ENCODE results near the gene ROMO1.
"Not testable (repeated sequence)": the region's sequence is repeated elsewhere in the genome, so short reads cannot be mapped to it uniquely, and the experiment has no call there.

Gene ROMO1

DNA sequence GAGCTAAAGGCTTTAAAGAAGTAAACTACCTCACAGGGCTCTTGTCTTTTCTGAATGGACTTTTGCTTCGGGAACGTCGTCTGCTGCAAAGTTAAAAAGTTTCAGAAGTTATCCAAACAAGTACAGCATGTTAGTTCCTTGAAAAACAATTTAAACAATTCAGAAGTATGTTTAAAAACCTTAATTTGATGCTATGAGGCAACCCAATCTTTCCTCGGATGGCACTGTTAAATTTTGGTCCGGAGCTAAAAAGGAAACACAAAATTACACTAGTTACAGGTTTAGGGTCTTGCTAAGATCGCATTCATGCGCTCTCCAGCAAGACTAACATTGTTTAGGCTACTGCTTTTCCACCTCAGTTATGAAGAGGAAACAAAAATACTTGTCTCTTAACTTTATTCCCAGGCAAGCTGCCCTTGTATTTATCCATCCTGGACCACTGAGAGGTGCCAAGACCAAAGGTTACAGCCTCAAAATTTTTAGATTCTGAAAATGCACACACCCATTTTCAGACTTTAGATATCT, 30.1 kb downstream of the ROMO1 start:
- in situ Hi-C loops (cut with HindIII; ENCODE audit: low sequenced_read_pairs): no loop called here

DNA sequence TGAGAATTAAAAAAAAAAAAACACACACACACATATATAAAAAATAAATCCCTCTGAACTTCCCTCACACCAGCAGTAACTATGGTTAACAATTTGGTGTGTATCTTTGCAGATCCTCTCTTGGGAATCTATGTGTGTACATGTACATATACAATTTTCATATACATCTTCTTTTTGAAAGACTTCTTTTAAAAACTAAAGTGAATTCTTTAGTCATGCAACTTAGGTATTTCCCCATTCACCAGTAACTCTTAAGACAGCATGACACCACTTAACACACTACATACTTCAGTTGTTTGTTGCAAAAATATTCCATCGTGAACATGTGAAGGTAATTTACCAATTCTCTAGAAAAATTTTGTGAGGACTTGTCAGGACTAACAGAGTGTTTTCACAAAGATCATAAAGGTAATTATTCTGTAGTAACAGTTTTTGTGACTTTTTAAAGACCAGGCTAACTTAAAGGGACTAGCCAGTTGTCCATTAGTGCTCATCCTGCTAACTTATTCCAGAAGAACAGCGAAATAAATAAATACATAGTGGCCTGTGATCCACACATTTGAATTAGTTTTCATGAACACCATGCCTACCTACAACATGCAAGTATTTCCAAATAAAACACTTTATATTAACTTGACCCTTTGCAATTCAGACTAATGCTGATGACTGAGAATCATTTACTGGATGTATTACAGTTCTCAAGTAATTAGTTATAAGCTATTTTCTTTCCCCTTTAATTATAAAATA, 30.8 kb downstream of the ROMO1 start:
- in situ Hi-C loops (cut with HindIII; ENCODE audit: low sequenced_read_pairs): no loop called here

DNA sequence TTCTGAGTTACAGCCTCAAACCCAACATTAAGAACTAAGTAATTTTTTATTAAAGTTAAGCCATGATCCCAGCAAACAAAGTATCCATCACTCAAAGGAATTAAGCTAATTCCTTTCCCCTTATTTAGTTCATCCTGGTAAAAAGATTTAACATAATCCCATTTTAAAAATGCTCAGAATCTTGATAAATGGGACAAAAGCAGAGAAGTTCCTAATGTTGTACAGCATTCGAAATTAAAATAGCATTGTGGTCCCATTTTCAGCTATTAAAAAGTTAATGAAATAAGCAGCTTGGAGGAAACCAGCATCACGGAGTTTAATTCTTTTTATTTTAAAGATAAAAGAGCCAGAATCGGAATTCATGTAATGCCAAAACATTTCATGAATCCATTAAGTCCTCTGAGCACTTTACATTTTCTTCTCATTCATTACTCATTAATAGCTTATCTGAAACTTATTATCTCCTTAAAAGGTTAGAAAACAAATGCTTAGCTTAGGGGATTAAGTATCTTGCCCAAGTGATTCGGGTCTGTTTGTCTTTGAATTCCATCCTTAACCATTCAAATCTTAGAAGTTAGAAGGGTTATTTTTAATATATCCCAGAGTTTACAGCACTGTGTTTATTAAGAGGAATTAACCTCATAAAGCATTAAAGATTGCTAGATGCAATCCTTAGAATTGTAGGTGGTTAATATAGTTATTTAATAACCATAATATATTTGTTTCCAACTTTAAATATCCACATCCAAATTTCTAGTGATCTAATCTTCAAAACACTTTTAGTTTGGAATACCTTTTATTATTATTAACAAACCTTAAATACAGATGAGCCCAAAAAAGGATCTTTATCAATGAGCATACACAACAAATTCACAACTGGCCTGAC, 31.6 kb downstream of the ROMO1 start:
- in situ Hi-C loops (cut with HindIII; ENCODE audit: low sequenced_read_pairs): no loop called here

DNA sequence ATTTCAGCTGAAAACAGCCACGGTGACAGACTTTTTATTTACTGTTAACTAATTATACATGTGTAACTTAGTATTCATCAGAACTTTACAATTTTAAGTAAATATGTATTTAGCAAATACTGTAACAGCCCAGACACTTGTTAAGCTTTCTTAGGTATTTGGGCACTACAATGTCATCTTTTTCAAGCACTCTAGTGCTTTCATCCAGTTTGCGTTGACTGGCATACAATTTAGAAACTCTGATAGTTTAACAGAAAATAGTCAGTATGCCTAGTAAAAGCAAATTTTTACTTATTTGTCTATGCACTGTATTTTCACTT, 32.2 kb downstream of the ROMO1 start:
- in situ Hi-C loops (cut with HindIII; ENCODE audit: low sequenced_read_pairs): no loop called here

DNA sequence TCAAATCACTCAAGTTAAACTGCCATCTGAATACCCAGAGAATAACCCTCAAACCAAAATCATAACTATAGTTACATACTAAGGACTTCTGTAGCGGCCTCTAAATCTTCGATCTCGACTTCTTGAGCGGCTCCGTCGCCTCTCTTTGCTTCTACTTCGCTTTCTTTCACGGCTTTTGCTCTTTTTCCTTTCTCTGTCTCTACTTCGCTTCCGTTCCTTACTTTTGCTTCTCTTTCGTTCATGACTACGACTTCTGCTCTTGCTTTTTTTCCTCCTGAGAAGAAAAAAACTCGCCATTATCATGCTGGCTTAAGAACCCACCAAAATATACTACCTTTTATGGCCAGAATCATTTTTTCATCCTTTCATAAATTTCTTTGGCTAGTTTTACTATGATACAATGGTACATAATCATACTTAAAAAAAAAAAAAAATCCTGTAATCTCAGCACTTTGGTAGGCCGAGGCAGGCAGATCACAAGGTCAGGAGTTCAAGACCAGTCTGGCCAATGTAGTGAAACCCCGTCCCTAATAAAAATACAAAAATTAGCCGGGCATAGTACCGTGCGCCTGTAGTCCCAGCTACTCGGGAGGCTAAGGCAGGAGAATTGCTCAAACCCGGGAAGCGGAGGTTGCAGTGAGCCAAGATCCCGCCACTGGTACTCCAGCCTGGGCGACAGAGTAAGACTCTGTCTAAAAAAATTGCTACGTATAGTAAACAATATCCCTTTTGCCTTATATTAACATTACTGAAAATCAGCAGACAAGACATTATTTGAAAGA, 32.8 kb downstream of the ROMO1 start:
- in situ Hi-C loops (cut with HindIII; ENCODE audit: low sequenced_read_pairs): no loop called here

DNA sequence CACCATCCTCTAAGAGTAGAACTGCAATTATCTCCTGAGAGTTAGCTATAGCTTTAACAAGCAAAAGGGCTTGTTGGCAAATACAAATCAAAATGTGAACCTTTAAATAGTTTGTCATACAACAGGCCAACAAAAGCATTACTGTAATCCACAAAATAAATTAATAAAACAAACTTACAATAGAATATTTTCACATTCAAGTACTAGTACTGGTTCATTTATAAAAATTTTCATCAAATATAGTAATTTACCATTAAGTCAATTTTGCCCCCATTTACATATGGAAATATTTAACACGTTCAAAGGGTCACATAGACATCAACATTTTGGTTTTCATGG, 33.4 kb downstream of the ROMO1 start:
- in situ Hi-C loops (cut with HindIII; ENCODE audit: low sequenced_read_pairs): no loop called here

DNA sequence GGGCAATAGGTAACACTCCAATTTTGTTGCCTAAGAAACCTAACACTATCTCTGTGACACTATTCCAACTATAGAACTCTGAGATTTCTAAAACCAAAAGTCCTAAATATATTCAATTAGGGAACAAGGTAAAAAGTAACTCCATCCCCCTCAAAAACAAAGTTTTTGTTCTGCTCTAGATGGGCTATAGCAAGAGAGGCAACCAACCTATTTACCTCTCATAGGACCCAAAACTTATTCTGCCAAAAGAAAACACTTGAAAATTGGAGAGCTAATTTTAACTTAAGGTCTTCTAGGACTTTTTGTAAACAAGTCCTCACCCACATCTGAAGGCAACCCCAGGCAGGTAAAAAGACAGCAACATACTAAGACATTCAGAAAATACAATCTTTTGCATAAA, 35.2 kb downstream of the ROMO1 start:
- in situ Hi-C loops (cut with HindIII; ENCODE audit: low sequenced_read_pairs): no loop called here

DNA sequence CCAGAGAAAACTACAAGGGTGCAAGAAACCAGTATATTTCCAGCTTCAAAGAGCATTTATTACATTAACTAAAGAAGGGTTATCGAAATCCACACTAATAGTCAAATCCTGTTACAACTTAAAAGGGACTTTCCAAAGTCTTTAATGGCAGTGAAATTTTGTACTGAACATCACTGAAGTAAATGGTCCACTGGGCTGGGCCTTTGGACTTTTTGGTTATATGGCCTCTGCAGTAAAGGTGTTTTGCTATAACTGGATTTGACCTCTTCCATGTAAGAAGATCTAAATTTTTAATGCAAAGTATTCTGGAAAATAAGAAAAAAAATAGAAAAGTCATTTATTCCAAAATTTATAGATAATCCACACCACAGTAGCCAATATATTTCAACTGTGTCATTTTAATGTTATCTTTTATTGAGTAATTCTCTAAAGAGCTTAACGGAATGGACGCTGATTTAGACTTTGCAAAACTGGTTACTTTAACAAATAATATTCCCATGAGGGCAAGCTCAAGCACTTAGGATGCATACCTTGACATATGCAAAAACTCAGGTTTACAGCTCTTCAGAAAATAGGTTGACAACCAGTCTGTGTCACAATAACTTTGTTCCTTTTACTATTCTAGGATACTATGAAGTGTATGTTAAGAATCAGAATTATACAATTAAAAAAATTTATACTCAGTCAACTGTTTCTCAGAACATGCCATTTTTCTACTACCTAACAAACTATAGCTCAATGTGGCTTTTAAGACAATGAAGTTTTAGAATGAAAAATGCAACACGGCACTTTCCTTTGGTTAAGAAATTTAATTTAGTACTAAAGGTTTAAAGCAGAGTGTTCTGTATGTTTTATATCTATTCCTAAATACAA, 35.8 kb downstream of the ROMO1 start:
- in situ Hi-C loops (cut with HindIII; ENCODE audit: low sequenced_read_pairs): no loop called here

DNA sequence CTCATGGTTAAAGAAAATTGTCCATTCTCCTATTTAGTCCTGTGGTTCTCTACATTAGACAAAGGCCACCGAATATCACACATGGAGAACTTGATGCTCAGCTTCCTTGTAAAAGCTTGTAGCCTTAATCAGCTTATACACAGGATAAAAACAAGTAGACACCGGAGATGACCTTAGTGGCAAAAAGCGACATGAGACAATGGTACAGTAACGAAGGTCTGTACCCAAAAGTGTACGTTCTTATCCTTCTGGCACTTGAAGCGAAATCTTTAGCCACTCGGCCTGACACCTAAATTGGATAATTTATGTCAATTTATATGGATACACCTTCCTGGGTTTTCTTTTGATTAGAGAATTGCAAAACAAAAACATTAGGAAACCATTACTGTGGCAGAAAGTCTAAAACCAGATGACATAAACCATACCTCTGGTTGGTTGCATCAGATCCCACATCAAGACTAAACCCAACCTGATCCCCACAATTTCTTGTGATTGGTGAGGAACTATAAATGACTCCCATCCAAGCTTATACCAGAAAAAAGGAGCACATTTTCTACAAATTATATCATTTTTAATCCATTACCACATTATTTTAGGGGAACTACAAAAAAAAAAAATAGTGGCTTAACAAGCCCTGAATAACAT, 36.7 kb downstream of the ROMO1 start:
- in situ Hi-C loops (cut with HindIII; ENCODE audit: low sequenced_read_pairs): no loop called here

DNA sequence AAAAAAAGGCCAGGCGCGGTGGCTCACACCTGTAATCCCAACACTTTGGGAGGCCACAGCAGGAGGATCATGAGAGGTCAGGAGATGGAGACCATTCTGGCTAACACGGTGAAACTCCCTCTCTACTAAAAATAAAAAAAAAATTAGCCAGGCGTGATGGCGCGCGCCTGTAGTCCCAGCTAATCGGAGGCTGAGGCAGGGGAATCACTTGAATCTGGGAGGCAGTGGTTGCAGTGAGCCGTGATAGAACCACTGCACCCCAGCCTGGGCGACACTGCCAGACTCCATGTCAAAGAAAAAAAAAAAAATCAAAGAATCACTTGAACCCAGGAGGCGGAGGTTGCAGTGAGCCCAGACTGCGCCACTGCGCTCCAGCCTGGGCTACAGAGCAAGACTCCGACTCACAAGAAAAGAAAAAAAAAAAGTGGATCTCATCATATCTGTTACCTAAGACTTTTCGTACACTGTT, 38.7 kb downstream of the ROMO1 start:
- in situ Hi-C loops (cut with HindIII; ENCODE audit: low sequenced_read_pairs): no loop called here

DNA sequence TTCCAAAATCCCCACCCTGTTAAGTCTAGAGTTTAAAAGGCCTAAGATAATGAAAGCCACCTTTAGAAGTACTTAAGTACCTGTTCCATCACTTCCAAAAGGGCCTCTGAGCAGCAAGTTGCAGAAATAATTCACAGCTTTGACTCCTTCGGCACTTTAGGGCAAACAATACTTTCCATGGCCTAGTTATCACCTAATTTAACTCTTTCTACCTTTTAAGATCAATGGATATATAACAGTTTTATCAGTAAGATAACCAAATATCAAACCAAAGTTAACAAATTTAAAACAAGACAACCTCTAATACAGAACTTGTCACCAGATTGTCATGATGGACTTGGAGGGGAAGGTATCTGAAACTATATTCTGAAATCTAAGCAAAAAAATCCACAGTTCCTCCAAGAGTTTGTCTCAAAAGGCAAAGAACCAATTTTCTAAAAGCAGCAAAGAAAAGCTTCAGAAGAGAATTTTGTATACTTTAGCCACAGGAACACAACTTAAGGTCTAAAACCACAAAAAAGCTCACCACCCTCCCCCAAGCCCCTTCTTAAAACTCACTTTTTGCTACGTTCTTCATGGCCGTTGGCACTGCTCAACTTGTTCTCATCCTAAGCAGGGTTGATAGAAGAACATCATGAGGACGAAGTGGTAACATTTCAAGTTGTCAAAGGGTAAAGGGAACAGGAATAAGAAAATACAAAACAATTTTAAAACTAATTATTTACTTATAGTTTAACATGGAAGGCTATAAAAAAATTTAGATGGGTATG, 39.4 kb downstream of the ROMO1 start:
- in situ Hi-C loops (cut with HindIII; ENCODE audit: low sequenced_read_pairs): no loop called here

DNA sequence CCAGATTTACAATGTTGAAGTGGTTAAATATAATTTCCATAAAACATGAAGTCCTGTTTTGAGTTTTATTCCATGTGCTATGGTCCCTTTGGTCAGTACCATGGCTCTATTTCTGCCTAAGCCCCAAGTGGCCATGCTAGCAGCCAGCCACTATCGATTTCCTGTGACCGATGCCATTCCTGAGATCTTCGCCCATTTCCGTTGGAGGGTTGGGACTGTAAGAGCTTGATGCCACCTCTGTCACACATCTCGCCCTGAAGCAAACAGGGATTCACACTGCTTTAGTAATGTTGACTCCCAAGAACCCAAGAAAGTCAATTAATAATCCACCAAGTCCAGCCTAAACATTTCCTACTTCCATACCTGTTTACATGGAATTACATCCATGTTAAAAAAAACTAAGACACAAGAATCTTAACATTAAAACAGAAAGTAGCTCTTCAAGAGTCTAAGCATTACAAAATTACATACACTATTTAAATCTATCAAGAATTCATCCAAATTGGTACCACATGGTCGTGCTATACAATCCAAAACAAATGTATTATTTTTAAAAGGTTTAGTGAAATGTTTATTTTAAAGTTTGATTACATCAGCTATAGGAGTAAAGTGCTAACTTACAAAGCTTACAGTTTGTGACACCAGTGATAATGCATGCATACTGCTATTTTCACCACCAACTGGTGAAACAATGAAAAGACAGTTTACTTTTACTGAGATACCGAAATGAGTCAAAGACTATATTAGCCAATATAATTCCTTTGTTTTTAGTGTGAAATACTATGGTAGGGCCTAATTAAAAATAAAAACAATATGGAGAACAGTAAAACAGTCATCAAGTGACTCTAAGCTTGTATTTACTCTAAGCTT, 40.3 kb downstream of the ROMO1 start:
- in situ Hi-C loops (cut with HindIII; ENCODE audit: low sequenced_read_pairs): no loop called here

DNA sequence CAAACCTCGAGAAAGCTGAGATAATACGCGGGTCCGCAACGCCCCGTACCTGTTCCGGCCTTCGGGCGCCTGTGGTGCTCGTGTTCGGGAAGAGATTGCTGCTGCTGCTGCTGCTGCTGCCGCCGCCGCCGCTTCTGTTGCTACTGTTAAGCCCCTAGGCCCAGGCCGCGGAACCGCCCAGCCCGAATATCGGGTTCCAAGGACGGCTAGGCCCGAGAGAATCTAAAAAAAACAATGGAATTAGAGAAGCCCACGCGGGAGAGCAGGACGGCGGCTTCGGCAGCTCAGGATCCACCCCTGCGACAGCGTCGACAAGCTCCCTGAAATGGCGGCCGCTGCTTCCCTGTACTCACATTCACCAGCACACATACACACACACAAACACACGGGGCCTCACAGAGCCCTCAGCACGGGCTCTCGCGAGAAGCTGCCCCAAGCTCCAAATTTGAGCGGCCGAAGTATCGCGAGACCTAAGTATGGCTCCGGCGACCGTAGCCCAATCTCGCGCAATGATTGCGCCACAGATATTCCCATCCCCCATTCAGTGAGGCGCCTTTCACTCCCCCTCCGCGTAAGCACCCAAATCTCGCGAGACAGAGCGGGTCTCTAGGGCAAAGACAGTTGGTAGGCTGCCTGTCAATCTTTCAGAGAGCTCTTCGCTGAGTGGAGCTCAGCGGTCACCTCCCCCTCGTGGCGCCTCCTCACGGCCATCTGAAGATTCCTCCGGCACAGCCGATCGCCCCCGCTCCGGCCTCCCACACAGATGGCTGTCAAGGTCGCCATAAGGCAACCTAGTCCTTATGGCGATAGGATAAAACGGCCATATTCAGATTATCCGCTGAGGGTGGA, 42.9 kb downstream of the ROMO1 start, which contains the start of gene RBM39:
Gene RBM39, minus strand, starts transcription at position 369 of the 849 bp plus-strand sequence. CDS start 1,386 bp downstream, outside the sequence.
- in situ Hi-C loops (cut with HindIII; ENCODE audit: low sequenced_read_pairs): no loop called here

DNA sequence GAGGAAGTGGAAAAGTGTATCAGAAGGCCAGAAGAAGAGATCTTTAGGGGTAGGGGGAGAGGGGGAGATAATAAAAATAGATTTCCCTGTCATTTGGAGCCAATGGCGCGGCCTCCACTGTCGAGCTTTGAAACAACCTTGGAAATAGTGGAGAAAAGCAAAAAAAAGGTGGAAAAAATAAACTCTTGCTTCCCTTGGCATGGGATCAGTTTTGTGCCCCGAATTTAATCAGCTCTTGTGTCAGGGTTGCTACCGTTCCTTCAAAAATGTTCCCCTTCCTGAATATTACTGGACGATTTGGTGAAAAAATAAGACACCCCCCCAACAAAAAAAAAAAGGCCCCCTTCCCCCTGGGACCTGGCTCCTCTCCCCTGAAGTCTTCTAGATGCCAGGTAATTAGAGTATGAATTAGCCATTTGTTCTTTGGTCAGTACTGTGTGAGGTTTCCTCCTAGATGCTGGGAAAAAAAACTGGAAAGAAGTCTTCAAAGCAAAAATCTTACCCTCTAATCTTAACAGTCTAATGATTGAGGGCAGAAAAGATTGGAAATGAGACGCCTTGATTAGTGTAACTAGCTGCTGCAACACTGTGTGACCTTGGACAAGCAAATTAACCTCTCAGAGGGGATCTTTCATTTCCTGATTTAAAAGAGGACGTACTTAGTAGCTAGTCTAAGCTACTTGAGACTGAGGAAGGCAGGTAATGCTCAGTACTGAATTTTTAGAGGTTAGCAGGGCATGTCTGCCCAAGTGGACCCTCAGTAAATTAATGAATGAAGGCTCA, 43.7 kb downstream of the ROMO1 start:
- in situ Hi-C loops (cut with HindIII; ENCODE audit: low sequenced_read_pairs): no loop called here

DNA sequence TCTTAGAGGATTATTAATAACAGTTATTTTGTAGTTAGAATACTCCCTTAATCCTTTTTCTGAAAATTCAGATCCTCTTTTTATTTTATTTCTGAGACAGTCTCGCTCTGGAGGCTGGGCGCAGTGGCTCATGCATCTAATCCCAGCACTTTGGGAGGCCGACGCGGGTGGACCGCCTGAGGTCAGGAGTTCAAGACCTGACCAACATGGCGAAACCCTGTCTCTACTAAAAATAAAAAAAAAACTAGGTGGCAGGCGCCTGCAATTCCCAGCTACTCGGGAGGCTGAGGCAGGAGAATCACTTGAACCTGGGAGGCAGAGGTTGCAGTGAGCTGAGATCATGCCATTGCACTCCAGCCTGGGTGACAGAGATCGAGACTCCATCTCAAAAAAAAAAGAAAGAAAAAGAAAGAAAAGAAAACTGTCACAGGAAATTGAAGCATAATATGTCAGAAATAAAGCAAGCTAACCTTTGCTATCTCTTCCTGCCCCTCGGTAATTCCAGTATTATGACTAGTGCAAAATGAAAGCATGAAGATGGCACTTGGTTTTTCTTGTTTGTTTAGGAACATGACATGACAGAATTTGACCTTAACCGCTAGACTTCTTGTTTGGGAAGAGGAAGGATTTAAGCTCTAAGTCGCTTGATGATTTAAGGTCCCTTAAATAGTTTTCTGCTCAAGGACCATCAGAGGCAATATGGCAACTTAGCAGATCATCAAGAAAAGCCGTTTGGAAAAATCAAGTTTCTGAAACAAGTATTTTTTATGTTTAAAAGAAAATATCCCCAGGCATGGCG, 44.7 kb downstream of the ROMO1 start:
- in situ Hi-C loops (cut with HindIII; ENCODE audit: low sequenced_read_pairs): no loop called here

DNA sequence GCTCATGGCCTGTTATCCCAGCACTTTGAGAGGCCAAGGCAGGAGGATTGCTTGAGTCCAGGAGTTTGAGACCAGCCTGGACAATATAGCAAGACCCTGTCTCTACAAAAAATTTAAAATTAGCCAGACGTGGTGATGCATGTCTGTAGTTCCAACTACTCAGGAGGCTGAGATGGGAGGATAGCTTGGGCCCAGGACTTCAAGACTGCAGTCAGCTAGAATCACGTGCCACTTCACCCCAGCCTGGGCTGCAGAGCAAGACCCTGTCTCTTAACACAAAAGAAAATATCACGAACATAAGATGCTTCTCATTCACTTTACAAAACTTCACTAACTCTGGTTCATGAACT, 45.3 kb downstream of the ROMO1 start:
- in situ Hi-C loops (cut with HindIII; ENCODE audit: low sequenced_read_pairs): not testable (repeated sequence)
